K562 (cell line): ENCODE results near the gene C2CD2. TPM values are rescaled to one million over a fixed set of nuclear protein-coding genes. Genes with fewer than 3 reads are reported as not detected.
A peak's percentile ranks its signal among the peaks of the same experiment; 100 is the strongest.

Experiments used
- CREB3L1 ChIP-seq: fragments of 450-650 bp; IDR thresholded peaks from 2 replicates; pipeline ENCODE4 v1.6.1; 2014; ENCODE audit warnings: low read depth, mild to moderate bottlenecking, moderate library complexity, borderline replicate concordance
- HDGF ChIP-seq: fragments of 450-650 bp; IDR thresholded peaks from 2 replicates; pipeline ENCODE4 v1.6.1; 2016
- KDM1A ChIP-seq, 2 experiments: fragments of 450-650 bp; IDR thresholded peaks; 2 replicates each; pipeline ENCODE4 v1.6.1; 2016; ENCODE audit warnings: mild to moderate bottlenecking in 2 of 2
- MAZ ChIP-seq, 2 experiments: fragments of 450-650 bp in 1 of 2; sonication (generic) in 1 of 2; formaldehyde crosslinking; IDR thresholded peaks in 1 of 2; conservative IDR thresholded peaks in 1 of 2; 2 replicates each; pipeline versions ENCODE4 v1.4.0 to v1.5.0; 2020; ENCODE audit warnings: mild to moderate bottlenecking in 1 of 2, missing genetic modification reagents in 1 of 2
- TEAD1 ChIP-seq, 2 experiments: fragments of 450-650 bp in 1 of 2; sonication (generic) in 1 of 2; formaldehyde crosslinking; IDR thresholded peaks; 2 replicates each; pipeline versions ENCODE4 v1.4.0 to v1.8.0; 2020 to 2022; ENCODE audit warnings: mild to moderate bottlenecking in 2 of 2, missing genetic modification reagents in 1 of 2
- ZNF146 ChIP-seq: IDR thresholded peaks from one replicate; pipeline ENCODE4 v1.6.1; 2018; ENCODE audit warnings: missing compliant biosample characterization; ENCODE audit not compliant: unreplicated experiment
- ZNF77 ChIP-seq: fragments of 250-450 bp; sonication (Bioruptor Pico); IDR thresholded peaks from 2 replicates; pipeline ENCODE4 v1.5.0; 2020
- ZNF79 ChIP-seq: fragments of 250-450 bp; sonication (Bioruptor Pico); IDR thresholded peaks from 2 replicates; pipeline ENCODE4 v1.4.0; 2020; ENCODE audit warnings: low read depth, mild to moderate bottlenecking, moderate library complexity
- polyA plus RNA-seq, 8 experiments: library from polyadenylated mRNA; depleted of rRNA in 4 of 8; stranded (reverse) in 5 of 8; unstranded in 3 of 8; fragments of >200 nt; fragmentation: Nextera tagmentation in 2 of 8; fragmentation: Illumina TruSeq in 1 of 8; extraction: Ambion mirVana in 2 of 8; extraction: Trizol in 1 of 8; gene quantifications; 2 replicates each; pipeline versions ENCODE4 v1.2.1 to v1.2.3, GENCODE V29; 2011 to 2014; ENCODE audit warnings: inconsistent platforms in 1 of 8, missing spikeins in 1 of 8
- total RNA-seq, 7 experiments: library from RNA; depleted of rRNA in 6 of 7; stranded (reverse); fragments of >200 nt in 6 of 7; fragmentation: Illumina TruSeq in 2 of 7; extraction: Trizol in 2 of 7; gene quantifications; 2 replicates each; pipeline versions ENCODE4 v1.2.1 to v1.2.3, GENCODE V29; 2011 to 2021; ENCODE audit warnings: low replicate concordance in 1 of 7
- TF ChIP-seq, protein P1 (sequence below), 2 experiments: IDR thresholded peaks; 2 replicates each; pipeline ENCODE4 v1.6.1; 2012; ENCODE audit warnings: improper control_type of control experiment in 2 of 2, low read depth in 2 of 2, low read length in 2 of 2, borderline replicate concordance in 1 of 2
- TF ChIP-seq, protein P2 (sequence below): fragments of 200-600 bp; sonication (generic); IDR thresholded peaks from one replicate; pipeline ENCODE4 v1.6.1; 2012; ENCODE audit warnings: mild to moderate bottlenecking, low read depth, low read length, inconsistent platforms

C2CD2 gene
- total and polyA plus RNA-seq, 9 of the 15 experiments (the other 6 are each of a cell fraction or from before 2014, with no cell fraction given) = 1.3 to 21.6 (median 12.1) TPM

- TF ChIP-seq TEAD1 (CRISPR knock-in tag; IDR thresholded peaks at IDR 0.05) (peak in 1 of 2 experiments; percentile 30; a peak in 1 of 4 replicates), ZNF79 (CRISPR knock-in tag) (no peak), ZNF77 (CRISPR knock-in tag) (no peak), CREB3L1 (peak; percentile 61; the same call in 1 of the 2 replicates), KDM1A (IDR thresholded peaks at IDR 0.05) (no peak), MAZ (CRISPR knock-in tag; conservative IDR thresholded peaks at IDR 0.05 in 1 of 2, IDR thresholded peaks at IDR 0.05 in 1 of 2) (peak in 1 of 2 experiments; percentile 74; a peak in 2 of 4 replicates), HDGF (peak; percentile 96; the same call in 1 of the 2 replicates), ZNF146 (no peak)
- TF ChIP-seq, protein P1, sequence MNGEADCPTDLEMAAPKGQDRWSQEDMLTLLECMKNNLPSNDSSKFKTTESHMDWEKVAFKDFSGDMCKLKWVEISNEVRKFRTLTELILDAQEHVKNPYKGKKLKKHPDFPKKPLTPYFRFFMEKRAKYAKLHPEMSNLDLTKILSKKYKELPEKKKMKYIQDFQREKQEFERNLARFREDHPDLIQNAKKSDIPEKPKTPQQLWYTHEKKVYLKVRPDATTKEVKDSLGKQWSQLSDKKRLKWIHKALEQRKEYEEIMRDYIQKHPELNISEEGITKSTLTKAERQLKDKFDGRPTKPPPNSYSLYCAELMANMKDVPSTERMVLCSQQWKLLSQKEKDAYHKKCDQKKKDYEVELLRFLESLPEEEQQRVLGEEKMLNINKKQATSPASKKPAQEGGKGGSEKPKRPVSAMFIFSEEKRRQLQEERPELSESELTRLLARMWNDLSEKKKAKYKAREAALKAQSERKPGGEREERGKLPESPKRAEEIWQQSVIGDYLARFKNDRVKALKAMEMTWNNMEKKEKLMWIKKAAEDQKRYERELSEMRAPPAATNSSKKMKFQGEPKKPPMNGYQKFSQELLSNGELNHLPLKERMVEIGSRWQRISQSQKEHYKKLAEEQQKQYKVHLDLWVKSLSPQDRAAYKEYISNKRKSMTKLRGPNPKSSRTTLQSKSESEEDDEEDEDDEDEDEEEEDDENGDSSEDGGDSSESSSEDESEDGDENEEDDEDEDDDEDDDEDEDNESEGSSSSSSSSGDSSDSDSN (IDR thresholded peaks at IDR 0.05; ENCODE audit: borderline replicate concordance in 1 of 2, low read depth in 2 of 2, low read length in 2 of 2) = peak in 1 of 2 experiments; percentile 43; a peak in 1 of 4 replicates
- TF ChIP-seq, protein P2, sequence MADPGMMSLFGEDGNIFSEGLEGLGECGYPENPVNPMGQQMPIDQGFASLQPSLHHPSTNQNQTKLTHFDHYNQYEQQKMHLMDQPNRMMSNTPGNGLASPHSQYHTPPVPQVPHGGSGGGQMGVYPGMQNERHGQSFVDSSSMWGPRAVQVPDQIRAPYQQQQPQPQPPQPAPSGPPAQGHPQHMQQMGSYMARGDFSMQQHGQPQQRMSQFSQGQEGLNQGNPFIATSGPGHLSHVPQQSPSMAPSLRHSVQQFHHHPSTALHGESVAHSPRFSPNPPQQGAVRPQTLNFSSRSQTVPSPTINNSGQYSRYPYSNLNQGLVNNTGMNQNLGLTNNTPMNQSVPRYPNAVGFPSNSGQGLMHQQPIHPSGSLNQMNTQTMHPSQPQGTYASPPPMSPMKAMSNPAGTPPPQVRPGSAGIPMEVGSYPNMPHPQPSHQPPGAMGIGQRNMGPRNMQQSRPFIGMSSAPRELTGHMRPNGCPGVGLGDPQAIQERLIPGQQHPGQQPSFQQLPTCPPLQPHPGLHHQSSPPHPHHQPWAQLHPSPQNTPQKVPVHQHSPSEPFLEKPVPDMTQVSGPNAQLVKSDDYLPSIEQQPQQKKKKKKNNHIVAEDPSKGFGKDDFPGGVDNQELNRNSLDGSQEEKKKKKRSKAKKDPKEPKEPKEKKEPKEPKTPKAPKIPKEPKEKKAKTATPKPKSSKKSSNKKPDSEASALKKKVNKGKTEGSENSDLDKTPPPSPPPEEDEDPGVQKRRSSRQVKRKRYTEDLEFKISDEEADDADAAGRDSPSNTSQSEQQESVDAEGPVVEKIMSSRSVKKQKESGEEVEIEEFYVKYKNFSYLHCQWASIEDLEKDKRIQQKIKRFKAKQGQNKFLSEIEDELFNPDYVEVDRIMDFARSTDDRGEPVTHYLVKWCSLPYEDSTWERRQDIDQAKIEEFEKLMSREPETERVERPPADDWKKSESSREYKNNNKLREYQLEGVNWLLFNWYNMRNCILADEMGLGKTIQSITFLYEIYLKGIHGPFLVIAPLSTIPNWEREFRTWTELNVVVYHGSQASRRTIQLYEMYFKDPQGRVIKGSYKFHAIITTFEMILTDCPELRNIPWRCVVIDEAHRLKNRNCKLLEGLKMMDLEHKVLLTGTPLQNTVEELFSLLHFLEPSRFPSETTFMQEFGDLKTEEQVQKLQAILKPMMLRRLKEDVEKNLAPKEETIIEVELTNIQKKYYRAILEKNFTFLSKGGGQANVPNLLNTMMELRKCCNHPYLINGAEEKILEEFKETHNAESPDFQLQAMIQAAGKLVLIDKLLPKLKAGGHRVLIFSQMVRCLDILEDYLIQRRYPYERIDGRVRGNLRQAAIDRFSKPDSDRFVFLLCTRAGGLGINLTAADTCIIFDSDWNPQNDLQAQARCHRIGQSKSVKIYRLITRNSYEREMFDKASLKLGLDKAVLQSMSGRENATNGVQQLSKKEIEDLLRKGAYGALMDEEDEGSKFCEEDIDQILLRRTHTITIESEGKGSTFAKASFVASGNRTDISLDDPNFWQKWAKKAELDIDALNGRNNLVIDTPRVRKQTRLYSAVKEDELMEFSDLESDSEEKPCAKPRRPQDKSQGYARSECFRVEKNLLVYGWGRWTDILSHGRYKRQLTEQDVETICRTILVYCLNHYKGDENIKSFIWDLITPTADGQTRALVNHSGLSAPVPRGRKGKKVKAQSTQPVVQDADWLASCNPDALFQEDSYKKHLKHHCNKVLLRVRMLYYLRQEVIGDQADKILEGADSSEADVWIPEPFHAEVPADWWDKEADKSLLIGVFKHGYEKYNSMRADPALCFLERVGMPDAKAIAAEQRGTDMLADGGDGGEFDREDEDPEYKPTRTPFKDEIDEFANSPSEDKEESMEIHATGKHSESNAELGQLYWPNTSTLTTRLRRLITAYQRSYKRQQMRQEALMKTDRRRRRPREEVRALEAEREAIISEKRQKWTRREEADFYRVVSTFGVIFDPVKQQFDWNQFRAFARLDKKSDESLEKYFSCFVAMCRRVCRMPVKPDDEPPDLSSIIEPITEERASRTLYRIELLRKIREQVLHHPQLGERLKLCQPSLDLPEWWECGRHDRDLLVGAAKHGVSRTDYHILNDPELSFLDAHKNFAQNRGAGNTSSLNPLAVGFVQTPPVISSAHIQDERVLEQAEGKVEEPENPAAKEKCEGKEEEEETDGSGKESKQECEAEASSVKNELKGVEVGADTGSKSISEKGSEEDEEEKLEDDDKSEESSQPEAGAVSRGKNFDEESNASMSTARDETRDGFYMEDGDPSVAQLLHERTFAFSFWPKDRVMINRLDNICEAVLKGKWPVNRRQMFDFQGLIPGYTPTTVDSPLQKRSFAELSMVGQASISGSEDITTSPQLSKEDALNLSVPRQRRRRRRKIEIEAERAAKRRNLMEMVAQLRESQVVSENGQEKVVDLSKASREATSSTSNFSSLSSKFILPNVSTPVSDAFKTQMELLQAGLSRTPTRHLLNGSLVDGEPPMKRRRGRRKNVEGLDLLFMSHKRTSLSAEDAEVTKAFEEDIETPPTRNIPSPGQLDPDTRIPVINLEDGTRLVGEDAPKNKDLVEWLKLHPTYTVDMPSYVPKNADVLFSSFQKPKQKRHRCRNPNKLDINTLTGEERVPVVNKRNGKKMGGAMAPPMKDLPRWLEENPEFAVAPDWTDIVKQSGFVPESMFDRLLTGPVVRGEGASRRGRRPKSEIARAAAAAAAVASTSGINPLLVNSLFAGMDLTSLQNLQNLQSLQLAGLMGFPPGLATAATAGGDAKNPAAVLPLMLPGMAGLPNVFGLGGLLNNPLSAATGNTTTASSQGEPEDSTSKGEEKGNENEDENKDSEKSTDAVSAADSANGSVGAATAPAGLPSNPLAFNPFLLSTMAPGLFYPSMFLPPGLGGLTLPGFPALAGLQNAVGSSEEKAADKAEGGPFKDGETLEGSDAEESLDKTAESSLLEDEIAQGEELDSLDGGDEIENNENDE = no peak
Measured at GRCh38 chr21:41953831-41954653, at the start of gene C2CD2 (continued).
